H1 (cell line): ENCODE results near the gene PLCL1.

Experiments used
- CBX5 ChIP-seq: fragments of 300-800, 300-1000 bp; sonication (generic); IDR thresholded peaks from 2 replicates; pipeline ENCODE4 v1.7.1; 2016; ENCODE audit warnings: antibody characterized with exemption, low read length, low read depth
- CTCF ChIP-seq, 3 experiments: IDR thresholded peaks; 1 replicate in 2 of 3; 2 replicates in 1 of 3; pipeline versions ENCODE4 v1.5.1 to v1.6.1; 2011; ENCODE audit warnings: low read length in 3 of 3, mild to moderate bottlenecking in 3 of 3, inconsistent platforms in 2 of 3, low read depth in 1 of 3, moderate library complexity in 1 of 3; ENCODE audit not compliant: insufficient read depth in 1 of 3; ENCODE audit errors: control extremely low read depth in 1 of 3
- EP300 ChIP-seq, 2 experiments: IDR thresholded peaks; 1 replicate in 1 of 2; 2 replicates in 1 of 2; pipeline ENCODE4 v1.6.1; 2011 to 2012; ENCODE audit warnings: low read depth in 2 of 2, low read length in 2 of 2, mild to moderate bottlenecking in 2 of 2, borderline replicate concordance in 1 of 2, inconsistent platforms in 1 of 2, moderate library complexity in 1 of 2
- GABPA ChIP-seq: IDR thresholded peaks from 2 replicates; pipeline ENCODE4 v1.6.1; 2011; ENCODE audit warnings: mild to moderate bottlenecking, low read length, moderate library complexity, borderline replicate concordance; ENCODE audit not compliant: insufficient read depth
- KDM4A ChIP-seq: IDR thresholded peaks from one replicate; pipeline ENCODE4 v1.7.1; 2012; ENCODE audit warnings: low read depth, mild to moderate bottlenecking, moderate library complexity, low read length, inconsistent platforms; ENCODE audit not compliant: severe bottlenecking
- RAD21 ChIP-seq, 2 experiments: IDR thresholded peaks in 1 of 2; conservative IDR thresholded peaks in 1 of 2; 2 replicates each; pipeline ENCODE4 v1.6.1; 2011; ENCODE audit warnings: low read depth in 2 of 2, low read length in 2 of 2, improper control_type of control experiment in 1 of 2, inconsistent platforms in 1 of 2, mild to moderate bottlenecking in 1 of 2, moderate library complexity in 1 of 2
- TCF12 ChIP-seq: IDR thresholded peaks from 2 replicates; pipeline ENCODE4 v1.6.1; 2011; ENCODE audit warnings: low read depth, mild to moderate bottlenecking, low read length
- YY1 ChIP-seq: IDR thresholded peaks from 2 replicates; pipeline ENCODE4 v1.6.1; 2011; ENCODE audit warnings: low read depth, mild to moderate bottlenecking, low read length

- TF ChIP-seq TCF12: no peak
- no peak for TF ChIP-seq CBX5
- no peak for TF ChIP-seq RAD21 (IDR thresholded peaks at IDR 0.05 in 1 of 2, conservative IDR thresholded peaks at IDR 0.05 in 1 of 2; ENCODE audit: low read depth in 2 of 2, low read length in 2 of 2)
- TF ChIP-seq GABPA: no peak
- no peak for TF ChIP-seq KDM4A
- no peak for TF ChIP-seq YY1
- TF ChIP-seq CTCF (IDR thresholded peaks at IDR 0.05; ENCODE audit: control extremely low read depth in 1 of 3, insufficient read depth in 1 of 3, low read depth in 1 of 3, low read length in 3 of 3): no peak
- TF ChIP-seq EP300 (IDR thresholded peaks at IDR 0.05; ENCODE audit: borderline replicate concordance in 1 of 2, low read depth in 2 of 2, low read length in 2 of 2): no peak
Measured at GRCh38 chr2:197795277-197795676, 9.1 kb upstream of the PLCL1 start.
